PFSK-1 (cell line): ENCODE measurements around the gene GLP1R.

Experiments
- FOXP2 ChIP-seq: optimal IDR thresholded peaks from 2 replicates; pipeline ENCODE3; 2011; ENCODE audit warnings: borderline replicate concordance, control low read depth, inconsistent platforms; ENCODE audit not compliant: insufficient read depth; ENCODE audit errors: extremely low read length, extremely low read depth
- POLR2AphosphoS5 ChIP-seq: IDR thresholded peaks from 2 replicates; pipeline ENCODE4 v1.6.1; 2012; ENCODE audit warnings: low read depth, mild to moderate bottlenecking, control low read depth, low read length, moderate library complexity
- REST ChIP-seq, 2 experiments: IDR thresholded peaks; 2 replicates each; pipeline versions ENCODE4 v1.6.1 to v1.8.0; 2011 to 2012; ENCODE audit warnings: low read depth in 2 of 2, low read length in 2 of 2, control low read depth in 1 of 2, inconsistent platforms in 1 of 2, mild to moderate bottlenecking in 1 of 2, moderate library complexity in 1 of 2; ENCODE audit not compliant: insufficient read depth in 1 of 2
- SIN3A ChIP-seq: IDR thresholded peaks from 2 replicates; pipeline ENCODE4 v1.6.1; 2012; ENCODE audit warnings: mild to moderate bottlenecking, low read length, moderate library complexity, borderline replicate concordance; ENCODE audit not compliant: insufficient read depth
- TAF1 ChIP-seq: IDR thresholded peaks from 2 replicates; pipeline ENCODE4 v1.6.1; 2012; ENCODE audit warnings: low read length, control low read depth, borderline replicate concordance; ENCODE audit not compliant: insufficient read depth

GLP1R gene

GRCh38 chr6:39016839-39017546 lies 31.6 kb upstream of the GLP1R start:
- TF ChIP-seq SIN3A = no peak
- TF ChIP-seq FOXP2 = no peak
- TF ChIP-seq POLR2AphosphoS5 = no peak
- TF ChIP-seq REST (IDR thresholded peaks at IDR 0.05; ENCODE audit: insufficient read depth in 1 of 2, low read depth in 2 of 2, low read length in 2 of 2) = no peak
- no peak for TF ChIP-seq TAF1

GRCh38 chr6:39017547-39017880 lies 31.1 kb upstream of the GLP1R start:
- TF ChIP-seq REST (IDR thresholded peaks at IDR 0.05; ENCODE audit: insufficient read depth in 1 of 2, low read depth in 2 of 2, low read length in 2 of 2) = no peak
- no peak for TF ChIP-seq SIN3A

- TF ChIP-seq FOXP2 (no peak), SIN3A (no peak), TAF1 (no peak), POLR2AphosphoS5 (no peak), REST (IDR thresholded peaks at IDR 0.05; ENCODE audit: insufficient read depth in 1 of 2, low read depth in 2 of 2, low read length in 2 of 2) (no peak)
Observed at GRCh38 chr6:39018103-39018502, 30.5 kb upstream of the GLP1R start.

GRCh38 chr6:39020136-39020535 lies 28.4 kb upstream of the GLP1R start:
- no peak for TF ChIP-seq SIN3A
- no peak for TF ChIP-seq REST (IDR thresholded peaks at IDR 0.05; ENCODE audit: insufficient read depth in 1 of 2, low read depth in 2 of 2, low read length in 2 of 2)
- no peak for TF ChIP-seq POLR2AphosphoS5
- TF ChIP-seq FOXP2 = no peak
- TF ChIP-seq TAF1 = no peak

GRCh38 chr6:39021041-39021440 lies 27.5 kb upstream of the GLP1R start:
- TF ChIP-seq FOXP2 = no peak
- TF ChIP-seq POLR2AphosphoS5 = no peak
- no peak for TF ChIP-seq SIN3A
- no peak for TF ChIP-seq TAF1
- no peak for TF ChIP-seq REST (IDR thresholded peaks at IDR 0.05; ENCODE audit: insufficient read depth in 1 of 2, low read depth in 2 of 2, low read length in 2 of 2)
